HG03025 (cell line): ENCODE measurements around the gene OPN1MW3.
"Not testable (repeated sequence)": the region's sequence is repeated elsewhere in the genome, so short reads cannot be mapped to it uniquely, and the experiment has no call there.

Source experiments
- ATAC-seq: cut with Tn5 transposase; IDR thresholded peaks from one replicate; pipeline ENCODE4 v1.9.1; 2021; ENCODE audit warnings: mild to moderate bottlenecking, moderate library complexity; ENCODE audit not compliant: unreplicated experiment, low FRiP score

Gene OPN1MW3

GRCh38 chrX:154295664-154296310 is 38.4 kb downstream of the OPN1MW3 start, which contains the start of gene TKTL1:
TKTL1 (plus strand) TSS chrX:154295795; CDS start chrX:154295860, 65 bp downstream.
- no peak for ATAC-seq

GRCh38 chrX:154296731-154297130 is 39.3 kb downstream of the OPN1MW3 start:
- ATAC-seq: no peak

GRCh38 chrX:154298312-154298711 is 40.9 kb downstream of the OPN1MW3 start:
- ATAC-seq: no peak

GRCh38 chrX:154300816-154301215 is 43.4 kb downstream of the OPN1MW3 start:
- ATAC-seq: no peak

GRCh38 chrX:154302998-154303397 is 45.6 kb downstream of the OPN1MW3 start:
- not testable (repeated sequence) for ATAC-seq

- no peak for ATAC-seq
Observed at GRCh38 chrX:154303476-154303875, 46.1 kb downstream of the OPN1MW3 start.

- no peak for ATAC-seq
Observed at GRCh38 chrX:154304846-154305245, 47.5 kb downstream of the OPN1MW3 start.

GRCh38 chrX:154305541-154306205 is 48.3 kb downstream of the OPN1MW3 start:
- no peak for ATAC-seq

GRCh38 chrX:154307202-154307601 is 49.8 kb downstream of the OPN1MW3 start:
- ATAC-seq: no peak

- ATAC-seq: no peak
Observed at GRCh38 chrX:154308108-154308946, 50.9 kb downstream of the OPN1MW3 start.

- no peak for ATAC-seq
Observed at GRCh38 chrX:154309041-154309775, 51.8 kb downstream of the OPN1MW3 start.

- no peak for ATAC-seq
Observed at GRCh38 chrX:154310616-154311536, 53.5 kb downstream of the OPN1MW3 start.

- no peak for ATAC-seq
Observed at GRCh38 chrX:154312116-154312515, 54.7 kb downstream of the OPN1MW3 start.

GRCh38 chrX:154313147-154313546 is 55.8 kb downstream of the OPN1MW3 start:
- no peak for ATAC-seq

- no peak for ATAC-seq
Observed at GRCh38 chrX:154315416-154315815, 58.0 kb downstream of the OPN1MW3 start.

- ATAC-seq: no peak
Observed at GRCh38 chrX:154317391-154317995, 60.1 kb downstream of the OPN1MW3 start.

- ATAC-seq: no peak
Observed at GRCh38 chrX:154320406-154320805, 63.0 kb downstream of the OPN1MW3 start.
